GM18508 (cell line): Measurements from ENCODE around the gene ZNF143.
"Not testable (repeated sequence)": the region's sequence is repeated elsewhere in the genome, so short reads cannot be mapped to it uniquely, and the experiment has no call there.

ENCODE experiments used
- ATAC-seq: cut with Tn5 transposase; IDR thresholded peaks from one replicate; pipeline ENCODE4 v1.9.1; 2021; ENCODE audit warnings: moderate number of reproducible peaks; ENCODE audit not compliant: insufficient read depth, unreplicated experiment

The ZNF143 gene

DNA sequence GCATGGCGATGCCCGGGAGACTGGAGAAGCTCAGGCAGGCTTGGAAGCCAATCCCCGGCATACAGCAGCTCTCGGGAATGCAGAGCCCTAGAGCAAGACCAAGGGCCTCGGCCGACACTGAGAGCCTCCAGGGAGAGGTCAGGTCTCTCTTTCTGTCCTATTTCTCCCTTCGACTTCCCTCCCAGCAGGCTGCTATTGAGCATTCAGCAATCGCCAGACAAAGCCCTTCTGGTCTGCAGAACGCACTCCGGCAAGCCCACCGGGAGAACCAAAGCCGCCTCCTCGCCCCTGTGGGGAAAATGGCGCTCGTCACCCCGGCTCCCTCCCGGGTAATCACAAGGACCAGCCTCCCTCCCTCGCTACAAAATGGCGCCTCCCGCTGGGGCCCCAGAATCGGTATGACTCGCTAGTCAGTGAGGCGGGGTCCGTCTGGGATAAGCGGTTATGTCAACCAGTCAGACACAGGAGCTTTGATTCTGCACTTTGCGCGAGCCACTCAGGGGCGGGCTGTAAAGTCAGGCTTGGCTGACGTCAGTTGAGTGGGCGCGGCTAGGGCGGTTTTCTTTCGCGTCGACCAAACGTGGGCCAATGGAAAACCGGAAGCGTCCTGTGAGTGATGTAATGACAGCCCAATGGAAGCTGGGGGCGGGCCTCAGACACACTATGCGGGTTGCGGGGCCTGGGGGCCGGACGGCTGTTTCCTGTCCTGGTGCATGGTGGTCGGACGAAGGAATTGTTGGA lies at the start of gene ZNF143:
TSS of gene ZNF143 (plus strand) at position 691 of the 741 bp plus-strand sequence. CDS start 10,297 bp downstream, outside the sequence.
- ATAC-seq: peak; percentile 80

DNA sequence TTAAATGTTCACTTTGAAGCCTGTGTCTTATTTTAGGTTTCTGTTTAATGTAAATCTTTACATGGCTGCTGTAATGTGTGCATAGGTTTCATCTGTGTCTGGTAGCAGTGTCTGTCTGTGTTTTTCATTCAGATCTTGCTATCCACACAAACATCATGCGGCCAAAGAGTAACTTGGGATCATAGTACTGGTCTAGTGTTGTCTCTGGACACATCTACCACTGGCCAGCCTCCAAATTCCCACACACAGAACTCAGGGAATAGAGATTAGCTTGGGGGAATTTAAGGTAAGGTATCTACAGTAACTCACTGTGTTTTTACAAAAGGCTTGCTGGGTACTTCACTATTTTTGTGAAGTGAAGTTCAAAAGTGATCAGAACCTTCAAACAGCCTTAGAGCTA lies 32.1 kb upstream of the ZNF143 start:
- no peak for ATAC-seq

- ATAC-seq: no peak
Observed at GRCh38 chr11:9438611-9439010, 22.2 kb upstream of the ZNF143 start.

DNA sequence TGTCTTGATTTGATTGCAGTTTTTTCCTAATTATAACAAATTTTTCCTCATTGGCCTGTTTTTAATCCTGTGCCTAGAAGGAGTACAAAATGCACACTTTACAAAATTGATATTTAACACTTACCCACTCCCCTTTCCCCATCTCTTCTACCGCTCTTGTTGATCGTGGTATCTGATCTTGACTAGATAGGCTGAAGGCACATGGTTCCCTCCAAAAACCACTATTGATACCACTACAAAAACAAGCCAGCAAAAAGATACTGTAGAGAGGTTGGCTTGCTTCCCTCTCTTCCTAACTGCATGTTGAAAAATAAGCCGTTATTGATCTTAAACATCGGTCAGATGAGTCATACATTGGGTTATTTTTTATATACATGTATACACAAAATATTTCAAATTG lies 14.6 kb upstream of the ZNF143 start:
- no peak for ATAC-seq

- no peak for ATAC-seq
Observed at GRCh38 chr11:9448576-9449352, 12.0 kb upstream of the ZNF143 start.

- ATAC-seq: not testable (repeated sequence)
Observed at GRCh38 chr11:9452023-9452422, 8.8 kb upstream of the ZNF143 start.

DNA sequence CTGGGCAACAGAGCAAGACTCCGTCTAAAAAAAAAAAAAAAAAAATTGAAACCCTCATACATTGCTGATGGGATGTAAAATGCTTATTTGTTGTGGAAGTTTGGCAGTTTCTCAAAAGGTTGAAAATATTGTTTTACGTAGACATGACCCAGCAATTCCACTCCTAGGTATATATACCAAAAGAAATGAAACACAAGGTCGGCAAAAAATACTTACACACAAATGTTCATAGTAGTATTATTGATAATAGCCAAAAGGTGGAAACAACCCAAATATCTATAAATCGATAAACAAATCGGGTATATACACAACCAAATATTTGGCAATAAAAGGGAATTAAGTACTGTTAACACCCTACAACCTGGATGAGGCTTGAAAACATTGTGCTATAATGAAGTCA lies 5.1 kb upstream of the ZNF143 start:
- no peak for ATAC-seq

DNA sequence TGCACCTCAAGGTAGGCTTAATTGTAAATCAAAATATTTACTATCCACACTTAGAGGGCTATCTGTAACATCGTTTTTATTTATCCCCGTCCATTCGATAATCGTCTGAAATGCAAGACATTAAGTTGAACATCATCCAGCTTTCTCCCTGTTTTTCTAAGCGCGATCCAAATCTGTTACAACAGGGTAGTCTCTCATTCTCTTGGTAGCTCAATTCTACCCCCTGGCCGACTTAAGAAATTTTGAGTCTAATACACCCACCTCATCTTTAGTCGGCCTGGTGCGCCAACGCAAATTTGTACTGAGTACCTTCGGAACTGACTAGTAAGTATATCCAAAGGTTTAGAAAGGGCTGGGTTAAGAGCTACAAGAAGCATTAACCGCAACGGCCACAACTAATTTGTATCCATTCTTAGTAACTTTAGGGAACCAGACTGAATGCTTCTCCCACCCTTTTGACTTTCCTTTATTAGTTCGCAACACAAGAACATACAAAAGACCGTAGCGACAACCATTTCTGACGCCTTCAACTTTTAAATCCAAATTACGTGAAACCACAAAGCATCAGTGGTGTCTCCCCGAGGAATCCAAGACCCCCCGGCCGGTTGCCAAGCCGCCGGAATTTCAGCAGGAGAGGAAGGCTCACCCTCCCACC lies 1.0 kb upstream of the ZNF143 start:
- no peak for ATAC-seq

DNA sequence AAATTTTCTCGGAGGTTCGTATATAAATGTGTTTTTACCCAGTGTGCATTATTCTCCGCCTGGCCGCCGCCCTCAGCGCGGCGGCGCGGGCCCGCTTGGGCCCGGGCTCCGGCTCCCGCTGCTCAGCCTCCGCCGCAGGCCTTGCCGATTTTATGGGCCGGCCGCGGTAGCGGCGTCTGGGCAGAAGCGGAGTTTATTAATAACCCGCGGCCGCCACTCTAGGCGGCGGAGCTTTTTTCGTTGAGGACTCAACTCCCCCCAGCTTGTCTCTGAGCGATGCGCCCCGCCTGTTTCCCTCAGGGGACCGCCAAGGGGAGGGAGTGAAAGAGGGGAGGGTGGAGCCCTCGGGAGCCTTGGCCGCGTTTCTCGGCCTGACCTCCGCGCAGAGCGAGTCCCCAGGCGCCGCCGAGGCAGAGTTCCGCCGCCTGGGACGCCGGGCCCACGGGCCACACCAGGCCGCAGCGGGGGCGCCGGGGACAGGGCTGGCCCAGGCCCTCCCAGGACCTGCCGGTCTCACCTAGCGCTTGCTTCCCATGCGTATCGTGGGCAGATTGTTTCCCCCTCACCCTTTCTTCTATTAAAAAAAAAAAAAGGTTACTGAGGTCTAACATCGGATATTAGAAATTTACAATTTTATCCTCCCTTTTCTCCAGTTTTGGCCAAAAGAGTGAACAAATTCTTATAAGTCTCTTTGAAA lies 399 bp downstream of the ZNF143 start:
- peak; percentile 16 for ATAC-seq

DNA sequence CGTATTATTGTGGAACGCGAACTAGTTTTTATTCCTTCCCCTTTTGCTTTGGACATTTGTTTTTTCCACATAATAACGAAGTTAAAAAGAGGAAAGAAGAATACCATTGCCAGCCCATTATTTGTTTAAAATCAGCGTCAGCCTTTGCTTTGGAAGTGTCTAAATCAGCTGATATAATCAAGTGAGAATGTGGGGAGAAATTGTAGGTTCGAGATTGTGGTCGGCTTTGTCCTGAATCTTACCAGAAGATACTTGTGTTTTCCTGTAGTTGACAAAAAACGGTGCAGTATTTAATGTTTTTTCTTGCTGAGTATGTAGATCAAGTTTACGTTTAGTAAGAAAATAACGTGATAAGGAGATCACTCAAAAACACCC lies 935 bp downstream of the ZNF143 start:
- no peak for ATAC-seq

- no peak for ATAC-seq
Observed at GRCh38 chr11:9462172-9462799, 1.5 kb downstream of the ZNF143 start.

- ATAC-seq: no peak
Observed at GRCh38 chr11:9462806-9463537, 2.2 kb downstream of the ZNF143 start.

GRCh38 chr11:9470765-9471164 lies 10.0 kb downstream of the ZNF143 start:
- no peak for ATAC-seq

- ATAC-seq: no peak
Observed at GRCh38 chr11:9473408-9473807, 12.6 kb downstream of the ZNF143 start.

GRCh38 chr11:9479899-9480298 lies 19.1 kb downstream of the ZNF143 start:
- no peak for ATAC-seq

DNA sequence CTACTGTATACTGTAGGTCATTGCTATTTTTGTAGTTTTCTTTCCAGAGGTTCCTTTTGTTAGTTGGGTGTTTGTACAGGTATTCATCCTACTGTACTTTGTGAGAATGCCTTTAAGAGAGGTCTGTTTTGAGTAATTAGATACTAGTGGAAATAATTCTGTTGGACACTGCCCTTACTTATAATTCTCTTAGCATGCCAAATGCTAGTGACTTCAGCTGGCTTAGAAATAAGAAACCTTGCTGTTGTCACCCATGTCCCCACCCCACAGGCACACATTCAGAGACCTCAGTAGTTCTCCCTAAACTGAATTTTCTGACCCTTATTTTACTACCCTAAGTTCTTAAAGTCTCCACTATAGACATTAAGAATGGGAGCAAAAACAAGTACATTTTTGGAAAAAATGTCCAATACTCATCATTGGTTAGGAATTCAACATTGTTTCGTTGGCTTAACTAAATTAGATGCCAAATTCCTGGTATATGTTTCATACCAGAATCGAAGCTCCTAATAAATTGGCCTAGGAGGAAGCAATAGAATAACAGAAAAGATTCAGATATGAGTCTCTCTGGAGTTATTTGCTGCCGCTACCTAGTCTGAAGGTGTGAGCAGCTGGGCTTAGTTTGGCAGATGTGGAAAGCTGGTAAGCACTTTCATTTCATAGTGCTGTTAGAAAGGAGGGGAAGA lies 28.4 kb downstream of the ZNF143 start:
- ATAC-seq: no peak

- ATAC-seq: no peak
Observed at GRCh38 chr11:9490376-9490775, 29.6 kb downstream of the ZNF143 start.

DNA sequence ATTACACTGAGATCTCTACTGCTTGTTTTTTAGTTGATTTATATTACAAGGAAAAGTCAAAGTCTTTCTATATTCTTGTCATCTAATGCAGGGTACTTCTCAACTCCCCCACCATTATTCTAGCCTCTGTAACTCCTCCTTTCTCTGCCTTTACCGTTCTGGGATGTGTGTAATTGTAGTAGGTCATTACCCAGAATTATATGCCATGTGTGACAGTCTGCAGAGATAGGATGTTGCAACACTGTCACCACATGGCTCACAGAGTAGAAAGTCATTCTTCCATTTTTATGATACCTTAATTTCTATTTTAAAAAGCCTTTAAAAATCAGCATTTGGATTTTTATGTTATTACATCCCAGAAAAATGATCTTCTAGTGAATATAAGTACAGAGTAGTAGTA lies 32.7 kb downstream of the ZNF143 start:
- no peak for ATAC-seq

DNA sequence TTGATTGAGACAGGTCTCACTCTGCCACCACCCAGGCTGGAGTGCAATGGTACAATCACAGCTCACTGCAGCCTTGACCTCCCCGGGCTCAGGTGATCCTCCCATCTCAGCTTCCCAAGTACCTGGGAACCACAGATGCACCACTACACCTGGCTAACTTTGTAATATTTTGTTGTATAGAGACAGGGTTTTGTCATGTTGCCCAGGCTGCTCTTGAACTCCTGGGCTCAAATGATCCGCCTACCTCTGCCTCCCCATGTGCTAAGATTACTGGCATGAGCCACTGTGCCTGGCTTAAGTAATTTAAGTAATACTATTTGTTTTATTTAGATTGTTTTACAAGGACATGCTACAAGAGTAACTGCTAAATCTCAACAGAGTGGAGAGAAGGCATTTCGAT lies 33.5 kb downstream of the ZNF143 start:
- ATAC-seq: no peak
